T follicular helper cell (primary cell): ENCODE measurements around the gene LCLAT1.

Experiments
- DNase-seq: peaks from one replicate; pipeline ENCODE4 v3.0.0-alpha.2; 2020; ENCODE audit warnings: low read depth
- total RNA-seq, 2 experiments: gene quantifications; one replicate each; lab custom pipeline; 2026; lab: John Stamatoyannopoulos, UW

LCLAT1 gene
- 18.2 to 28.9 reads per million in 2 experiments for total RNA-seq

DNA sequence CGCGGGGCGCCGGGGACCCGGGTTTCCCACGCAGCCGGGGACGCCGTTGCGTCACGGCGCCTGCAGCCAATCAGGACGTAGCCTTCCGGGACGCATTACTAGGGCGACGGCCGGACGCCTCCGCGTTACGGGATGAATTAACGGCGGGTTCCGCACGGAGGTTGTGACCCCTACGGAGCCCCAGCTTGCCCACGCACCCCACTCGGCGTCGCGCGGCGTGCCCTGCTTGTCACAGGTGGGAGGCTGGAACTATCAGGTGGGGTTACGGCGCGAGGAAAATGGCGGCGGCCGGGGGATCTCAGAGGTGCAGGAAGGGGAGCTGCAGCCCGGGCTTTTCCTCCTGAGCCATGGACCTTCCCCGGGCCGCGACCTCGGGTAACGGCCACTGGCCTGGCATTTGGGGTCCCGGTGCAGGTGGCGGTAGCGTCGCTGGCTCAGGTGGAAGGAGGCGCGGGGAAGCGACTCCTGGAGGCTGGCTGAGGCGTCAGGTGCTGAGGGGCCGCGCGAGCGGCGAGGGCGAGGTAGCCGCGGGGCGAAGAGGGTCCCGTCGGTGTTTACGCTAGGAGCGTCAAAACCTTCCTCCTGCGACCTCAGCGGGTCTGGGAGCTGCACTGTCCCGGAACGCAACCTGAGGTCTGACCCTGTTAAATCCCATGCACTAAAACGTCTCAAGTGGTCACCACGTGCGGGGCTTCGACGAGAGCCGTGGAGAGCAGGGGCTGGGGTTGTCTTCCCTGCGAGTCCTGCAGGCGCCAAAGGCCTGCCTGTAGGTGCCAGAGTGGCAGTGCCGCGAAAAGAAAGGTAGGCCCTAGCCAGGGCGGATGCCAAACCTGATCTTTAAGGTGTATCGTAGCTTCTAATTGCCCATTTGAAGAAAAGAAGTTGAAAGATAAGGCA is at the start of gene LCLAT1:
Gene LCLAT1, plus strand, starts transcription at position 98 of the 897 bp plus-strand sequence. CDS start 78,345 bp downstream, outside the sequence.
- peak; percentile 77 for DNase-seq

DNA sequence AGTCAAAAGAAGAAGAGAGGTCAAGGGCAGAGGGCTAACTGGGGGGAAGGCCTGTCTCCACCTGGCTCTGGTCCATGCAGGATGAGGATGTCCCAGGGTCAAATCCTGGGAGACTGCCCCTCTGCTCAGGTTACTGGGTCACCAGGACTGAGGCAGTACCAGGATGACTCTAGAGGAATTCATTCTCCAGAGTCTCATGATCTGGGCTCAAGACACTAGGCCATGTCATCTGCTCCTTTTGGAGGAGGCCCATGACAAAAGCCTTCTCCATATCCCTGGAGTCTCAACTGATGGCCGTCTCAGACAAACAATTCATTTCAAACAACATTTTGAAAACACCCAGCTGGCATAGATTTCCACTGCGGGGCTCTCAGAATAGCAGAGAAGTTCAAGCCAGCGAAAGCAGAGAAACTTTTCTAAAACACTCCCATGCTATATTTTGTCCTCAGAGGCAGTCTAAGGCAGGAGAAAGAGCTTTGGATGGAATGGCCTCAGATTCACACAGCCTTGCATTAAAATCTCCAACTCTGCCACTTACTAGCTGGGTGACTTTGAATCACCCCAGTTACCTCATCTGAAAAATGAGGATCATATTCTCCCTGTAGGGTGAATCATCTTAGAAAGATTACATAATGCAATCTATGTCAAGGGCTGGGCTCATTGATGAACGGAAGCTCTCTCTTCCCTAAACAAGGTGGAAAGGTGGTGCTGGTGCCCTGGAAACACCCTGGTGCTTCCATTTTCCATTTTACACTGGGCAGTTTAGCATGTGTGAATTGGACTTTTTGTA is 48.8 kb upstream of the LCLAT1 start:
- DNase-seq = no peak

DNA sequence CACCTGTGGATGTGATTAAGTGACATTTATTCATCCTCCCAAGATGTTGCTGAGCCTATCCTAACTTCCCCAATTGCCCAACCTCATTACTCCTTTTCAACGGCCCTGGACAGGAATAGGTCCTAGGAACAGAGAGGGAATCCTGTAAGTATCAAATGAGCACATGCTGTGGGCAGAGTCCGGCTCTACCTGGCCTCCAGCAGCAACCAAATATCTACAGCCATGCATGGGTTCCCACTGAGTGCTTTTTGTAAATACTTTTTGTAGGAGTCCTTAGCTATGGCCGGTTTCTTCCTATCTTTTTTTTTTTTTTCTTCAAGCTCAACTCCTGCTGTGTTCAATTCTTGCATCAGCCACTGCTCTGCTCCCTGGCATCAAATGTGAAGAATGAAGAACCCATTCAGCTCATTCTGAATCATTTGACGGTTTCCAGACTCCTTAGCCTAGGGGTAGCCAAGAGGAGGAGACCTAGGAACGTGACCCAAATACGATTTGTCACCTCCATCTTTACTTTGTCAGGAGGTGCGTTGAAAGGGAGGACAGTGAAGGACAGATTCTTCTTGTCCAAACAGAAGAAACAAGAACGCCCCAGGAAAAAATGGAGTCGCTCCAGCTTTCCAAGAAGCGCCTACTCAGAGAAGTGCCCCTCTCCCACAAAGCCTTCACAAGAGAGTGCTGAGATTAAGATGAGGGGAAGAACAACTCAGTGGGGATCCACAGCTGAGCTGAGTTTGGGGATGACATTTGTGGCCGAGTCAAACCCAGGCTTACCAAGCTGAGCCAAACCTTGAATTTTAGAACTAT is 46.7 kb upstream of the LCLAT1 start:
- DNase-seq = no peak

DNA sequence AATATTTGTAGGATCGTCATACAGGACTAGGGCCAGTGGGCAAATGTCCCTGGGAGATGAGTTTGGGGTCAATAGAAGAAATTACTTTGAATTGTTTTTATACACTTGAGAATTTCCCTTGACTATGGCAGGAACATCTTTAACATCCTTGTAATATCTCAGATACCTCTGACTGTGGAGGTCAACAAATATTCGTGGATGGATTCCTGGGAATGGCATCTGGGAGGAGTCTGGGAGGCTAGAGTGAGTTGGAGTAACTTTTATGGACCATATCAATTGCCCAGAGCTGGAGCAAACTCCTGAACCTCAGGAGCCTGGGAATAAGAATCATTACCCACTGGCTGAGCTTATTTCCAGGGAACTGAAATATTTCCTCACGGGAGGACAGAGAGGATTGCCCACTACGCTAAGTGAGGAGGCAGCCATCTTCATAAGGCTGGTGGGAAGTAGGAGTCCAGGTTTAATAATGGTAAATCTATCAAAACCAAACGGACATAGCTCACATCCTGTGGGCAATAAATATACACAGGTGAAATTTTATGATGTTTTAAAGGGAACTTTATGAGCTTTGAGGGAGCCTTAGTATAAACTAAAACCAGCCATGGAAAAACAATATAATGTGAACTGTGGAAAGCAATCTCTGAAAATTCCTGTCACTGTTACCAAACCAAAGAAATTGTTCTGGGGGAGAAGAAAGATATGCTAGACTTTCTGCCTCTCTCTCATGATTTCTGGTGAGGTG is 44.4 kb upstream of the LCLAT1 start:
- no peak for DNase-seq

DNA sequence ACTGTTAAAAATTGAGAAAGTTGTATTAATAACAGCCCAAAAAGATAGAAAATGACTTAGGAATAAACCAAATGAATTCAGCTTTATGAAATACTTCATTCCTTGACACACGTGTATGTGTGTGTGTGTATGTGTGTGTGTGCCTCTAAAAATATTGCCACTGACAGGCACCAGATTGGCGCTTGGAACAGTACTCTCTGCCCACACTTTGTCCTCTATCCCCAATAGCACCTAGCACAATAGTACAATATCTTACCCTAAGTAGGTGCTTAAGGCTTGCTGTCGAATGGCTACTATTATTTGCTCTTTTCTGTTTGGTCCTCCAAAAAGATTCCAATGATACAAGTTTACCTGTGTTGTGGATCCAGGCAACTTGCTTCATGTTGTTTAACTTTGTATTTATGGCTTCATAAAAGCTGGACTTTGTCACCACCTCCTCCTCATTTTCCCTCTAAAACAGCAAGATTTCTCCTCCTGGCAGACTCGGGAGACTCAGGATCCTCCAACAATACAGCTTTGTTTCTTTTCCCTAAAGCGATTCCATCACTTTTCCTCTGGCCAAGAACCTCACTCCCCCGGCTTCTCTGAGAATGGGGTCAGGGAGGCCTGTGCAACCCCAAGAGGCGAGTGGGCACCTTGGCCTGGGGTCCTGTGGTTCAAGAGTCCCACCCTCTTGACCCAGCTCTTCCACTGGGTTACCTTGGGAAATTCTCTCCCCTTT is 43.3 kb upstream of the LCLAT1 start:
- DNase-seq = no peak

DNA sequence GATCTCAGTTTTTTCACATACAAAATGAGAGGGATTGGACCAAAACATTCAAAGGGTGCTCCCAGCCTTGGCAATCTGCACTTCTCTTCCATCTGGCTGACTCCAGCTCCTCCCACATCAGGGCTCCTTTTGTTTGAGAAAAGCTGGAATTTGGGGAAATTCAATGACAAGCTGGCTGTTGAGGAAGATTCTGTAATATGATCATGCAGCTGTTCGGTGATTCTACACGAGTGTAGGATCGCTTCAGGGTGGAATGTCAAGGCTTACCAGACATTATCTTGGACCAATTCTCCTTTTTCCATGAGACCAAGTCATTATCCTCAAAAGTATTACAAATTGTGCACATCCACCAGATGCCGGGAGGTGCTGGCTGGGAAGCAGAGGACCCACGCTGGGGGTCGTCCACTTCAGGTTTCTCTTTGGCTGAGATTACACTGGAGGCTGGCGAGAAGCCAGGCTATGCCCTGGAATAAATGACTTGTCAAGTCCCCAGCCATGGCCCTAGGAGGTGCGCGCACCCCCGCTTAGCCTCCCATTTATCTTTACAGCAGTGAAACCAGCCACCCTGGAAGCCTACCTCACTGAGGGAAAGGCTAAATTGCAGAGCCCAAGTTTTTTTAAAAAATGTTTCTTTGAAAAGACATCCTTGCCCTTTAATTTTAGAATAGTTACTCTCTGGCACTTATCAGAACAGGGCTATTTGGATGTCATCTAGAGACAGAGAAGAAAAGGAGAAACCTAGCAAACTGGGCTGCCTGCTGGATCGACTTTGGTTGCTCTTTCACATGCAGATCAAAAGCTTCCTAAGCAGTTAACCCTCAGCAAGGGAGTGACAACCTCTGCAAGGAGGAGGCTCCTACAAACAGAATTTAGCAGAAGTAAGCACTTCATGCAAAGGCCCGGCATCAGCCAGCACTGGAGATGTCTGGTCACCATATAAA is 42.5 kb upstream of the LCLAT1 start:
- no peak for DNase-seq

DNA sequence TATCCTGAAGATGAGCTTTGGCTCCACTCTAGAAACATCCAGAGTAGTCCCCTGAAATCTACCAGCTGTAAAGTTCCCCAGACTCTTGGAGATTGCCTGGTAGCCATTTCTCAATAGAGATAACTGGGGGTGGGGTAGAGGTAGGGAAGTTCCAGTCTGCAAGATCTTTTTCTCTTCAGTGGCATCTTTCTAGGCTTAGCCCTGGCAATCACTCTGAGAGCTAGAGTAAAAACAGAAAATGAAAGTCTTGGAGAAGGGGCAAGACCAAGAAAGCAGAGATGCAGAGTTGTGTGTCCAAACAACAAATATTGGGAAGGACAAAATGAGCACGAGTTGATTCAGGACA is 41.8 kb upstream of the LCLAT1 start:
- DNase-seq = no peak

DNA sequence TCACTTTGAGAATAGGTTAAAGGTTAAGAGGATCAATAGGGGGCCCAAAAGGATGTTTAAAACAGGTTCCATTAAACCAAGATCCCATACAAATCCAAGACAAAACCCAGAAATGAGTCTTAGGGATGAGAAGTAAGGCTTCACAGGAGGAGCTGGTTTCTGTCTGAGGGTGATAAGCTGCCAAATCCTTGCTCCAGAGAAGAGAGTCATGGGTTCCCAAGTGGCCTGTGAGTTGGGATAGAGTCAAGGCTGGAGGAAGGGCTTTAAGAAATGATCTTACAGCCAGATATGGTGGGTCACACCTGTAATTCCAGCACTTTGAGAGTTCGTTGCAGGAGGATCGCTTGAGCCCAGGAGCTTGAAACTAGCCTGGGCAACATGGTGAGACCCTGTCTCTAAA is 40.2 kb upstream of the LCLAT1 start:
- no peak for DNase-seq

DNA sequence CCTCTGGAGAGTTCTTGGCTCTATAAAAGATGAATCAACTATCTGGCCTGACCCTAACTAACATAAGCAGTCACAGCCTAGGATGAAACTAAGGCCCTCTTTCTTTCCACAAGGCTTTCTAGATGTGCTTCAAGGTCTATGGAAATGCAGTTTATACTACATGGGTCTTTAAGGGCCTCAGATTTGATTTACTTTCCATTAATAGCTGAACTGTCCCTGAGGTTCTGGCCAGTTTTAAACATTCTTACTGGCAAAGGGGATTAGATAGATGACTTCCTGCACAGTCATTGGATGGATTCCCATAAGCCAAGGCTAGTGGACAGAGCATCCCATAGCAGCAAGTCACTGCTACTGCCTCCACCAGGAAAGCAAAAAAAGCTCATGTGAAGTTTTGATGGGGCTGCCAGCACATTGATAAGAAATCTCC is 38.1 kb upstream of the LCLAT1 start:
- no peak for DNase-seq

DNA sequence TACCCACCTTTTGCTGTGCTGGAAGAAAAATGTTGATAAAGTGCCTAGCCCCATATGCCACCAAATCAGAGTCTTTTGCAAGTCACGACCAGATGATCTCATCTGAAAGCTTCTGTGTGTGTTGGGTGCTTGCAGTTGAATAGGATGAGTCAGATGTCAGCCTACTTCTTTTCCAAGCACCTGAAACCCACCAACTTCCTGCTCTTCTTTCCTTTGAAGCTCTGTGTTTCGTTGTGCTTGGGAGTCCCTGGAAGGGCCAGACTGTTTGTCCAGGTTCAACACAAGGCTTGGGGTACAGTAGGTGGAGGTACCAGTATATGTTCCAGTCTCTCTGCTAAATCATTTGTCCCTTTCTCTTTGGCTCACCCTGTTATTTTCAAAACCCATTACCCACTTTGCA is 36.8 kb upstream of the LCLAT1 start:
- DNase-seq = no peak

DNA sequence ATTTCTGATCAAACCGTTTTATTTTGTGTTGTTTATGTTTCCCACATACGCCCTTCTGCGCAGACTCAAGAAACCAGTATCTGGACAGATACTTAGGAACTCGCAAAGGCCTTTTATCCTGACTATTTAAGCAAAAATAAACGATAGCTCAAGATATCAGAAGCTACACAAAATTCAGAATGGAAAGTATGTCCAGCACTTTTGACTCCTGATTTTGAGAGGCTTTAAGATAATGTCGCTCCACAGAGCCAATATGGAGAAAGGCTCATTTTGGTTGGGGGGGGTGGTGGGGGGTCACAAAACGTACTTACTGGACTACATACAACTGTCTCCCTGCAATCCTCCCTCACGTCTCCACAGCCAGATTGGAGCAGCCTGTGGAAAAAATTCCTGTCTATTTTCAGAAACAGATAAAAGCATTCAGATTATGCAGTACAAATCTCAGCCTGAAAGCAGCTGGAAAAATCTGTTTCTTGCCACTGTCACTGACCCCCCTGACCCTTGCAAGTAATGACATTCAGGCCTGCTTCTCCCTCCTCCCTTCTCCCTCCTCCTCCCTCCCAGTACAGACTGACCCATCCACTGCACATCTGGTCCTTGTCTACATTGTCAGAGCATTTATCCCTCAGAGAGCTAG is 34.9 kb upstream of the LCLAT1 start:
- DNase-seq = no peak

DNA sequence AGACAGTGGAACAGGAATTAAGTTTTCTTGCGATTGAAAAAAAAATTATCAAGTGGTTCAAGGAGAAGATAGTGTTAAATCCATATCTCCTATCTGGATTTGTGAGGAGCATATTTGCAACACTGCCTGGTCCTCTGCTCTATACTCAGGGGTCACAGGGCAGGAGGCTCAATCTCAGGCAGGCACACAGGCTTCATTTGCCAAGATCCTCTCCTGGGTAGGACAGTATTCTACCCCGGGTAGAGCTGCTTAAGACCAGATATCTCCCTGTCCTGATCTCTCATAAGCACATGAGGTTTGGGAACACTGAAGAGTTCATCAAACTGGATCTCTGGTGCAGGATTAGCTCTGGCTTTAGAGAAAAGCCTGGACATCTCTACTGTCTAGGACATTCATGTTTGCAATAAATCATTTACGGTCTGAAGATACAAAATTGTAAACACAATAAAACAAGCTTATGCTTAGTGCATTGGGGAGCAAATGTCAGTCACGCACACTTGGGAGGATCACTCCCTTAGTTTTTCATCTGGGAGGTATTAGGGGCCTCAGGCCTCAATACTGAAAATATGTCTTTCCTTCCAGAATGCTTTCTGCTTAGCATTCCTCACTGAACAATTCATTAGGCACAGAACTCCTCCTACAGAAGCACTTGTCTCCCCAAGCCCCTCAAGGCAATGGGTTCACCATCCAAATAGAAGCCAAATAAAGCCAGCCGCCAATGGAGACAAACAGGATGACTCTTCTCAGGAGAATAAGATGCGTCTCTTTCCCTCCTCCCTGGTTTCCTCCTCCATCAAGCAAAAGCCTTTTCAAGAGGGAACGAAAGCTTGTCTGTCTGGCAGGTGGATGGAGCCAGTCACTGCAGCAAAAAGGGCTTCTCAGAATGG is 34.1 kb upstream of the LCLAT1 start:
- no peak for DNase-seq

DNA sequence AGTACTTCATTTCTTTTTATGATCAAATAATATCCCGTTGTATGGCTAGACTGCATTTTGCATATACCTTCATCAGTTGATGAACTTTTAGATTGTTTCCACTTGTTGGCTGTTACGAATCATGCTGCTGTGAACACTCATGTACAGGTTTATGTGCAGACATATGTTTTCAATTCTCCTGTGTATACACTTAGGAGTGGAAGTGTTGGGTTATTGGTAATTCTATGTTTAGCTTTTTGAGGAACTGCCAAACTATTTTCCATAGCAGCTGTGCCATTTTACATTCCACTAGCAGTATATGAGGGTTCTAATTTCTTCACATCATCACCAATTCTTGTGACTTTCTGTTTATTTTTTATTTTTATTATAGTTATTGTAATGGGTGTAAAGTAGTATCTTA is 32.1 kb upstream of the LCLAT1 start:
- DNase-seq = no peak

DNA sequence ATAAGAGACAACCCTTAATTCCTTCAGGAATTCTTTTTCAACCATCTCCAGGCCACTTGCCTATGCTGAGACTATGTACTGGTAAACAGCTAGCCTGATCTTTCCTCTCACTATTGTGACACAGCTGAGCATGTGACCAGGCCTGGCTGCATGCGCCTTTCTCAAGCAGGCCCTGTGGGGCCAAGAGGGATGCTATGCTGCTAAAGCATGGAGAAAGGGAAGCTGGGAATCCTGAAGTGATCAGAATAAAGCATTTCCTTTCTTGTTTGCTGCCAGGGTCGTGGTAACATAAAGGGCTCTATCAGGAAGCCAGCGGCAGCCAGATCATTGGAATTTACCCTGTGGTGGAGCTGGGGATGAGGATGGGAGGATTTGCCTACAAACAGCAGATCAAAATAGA is 29.8 kb upstream of the LCLAT1 start:
- no peak for DNase-seq

DNA sequence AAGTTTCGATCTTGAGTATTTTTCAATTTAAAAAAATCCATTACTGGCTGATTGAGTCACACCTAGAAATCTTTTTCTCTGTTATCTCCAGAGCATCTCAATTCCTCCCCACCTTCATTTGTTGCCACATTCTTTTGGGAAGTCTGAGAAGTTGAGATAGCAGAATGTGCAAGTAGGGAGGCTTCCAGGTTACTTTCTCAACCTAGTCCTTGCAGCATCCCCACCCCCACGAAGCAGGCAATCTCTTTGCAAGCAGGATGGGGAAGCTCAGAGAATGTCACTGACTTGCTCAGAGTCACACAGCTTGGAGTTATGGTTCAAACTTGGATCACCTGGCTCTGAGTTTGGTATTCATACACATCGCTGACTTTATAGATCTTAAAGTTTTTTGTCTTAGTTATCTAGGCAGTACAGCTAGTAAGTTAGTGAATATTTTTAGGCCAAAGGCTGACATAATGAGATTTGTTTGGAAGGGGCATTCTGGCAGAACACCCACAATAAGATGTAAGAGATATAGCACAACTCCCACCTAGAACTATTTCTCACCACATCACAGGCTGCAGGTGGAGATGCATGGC is 25.9 kb upstream of the LCLAT1 start:
- DNase-seq = no peak

DNA sequence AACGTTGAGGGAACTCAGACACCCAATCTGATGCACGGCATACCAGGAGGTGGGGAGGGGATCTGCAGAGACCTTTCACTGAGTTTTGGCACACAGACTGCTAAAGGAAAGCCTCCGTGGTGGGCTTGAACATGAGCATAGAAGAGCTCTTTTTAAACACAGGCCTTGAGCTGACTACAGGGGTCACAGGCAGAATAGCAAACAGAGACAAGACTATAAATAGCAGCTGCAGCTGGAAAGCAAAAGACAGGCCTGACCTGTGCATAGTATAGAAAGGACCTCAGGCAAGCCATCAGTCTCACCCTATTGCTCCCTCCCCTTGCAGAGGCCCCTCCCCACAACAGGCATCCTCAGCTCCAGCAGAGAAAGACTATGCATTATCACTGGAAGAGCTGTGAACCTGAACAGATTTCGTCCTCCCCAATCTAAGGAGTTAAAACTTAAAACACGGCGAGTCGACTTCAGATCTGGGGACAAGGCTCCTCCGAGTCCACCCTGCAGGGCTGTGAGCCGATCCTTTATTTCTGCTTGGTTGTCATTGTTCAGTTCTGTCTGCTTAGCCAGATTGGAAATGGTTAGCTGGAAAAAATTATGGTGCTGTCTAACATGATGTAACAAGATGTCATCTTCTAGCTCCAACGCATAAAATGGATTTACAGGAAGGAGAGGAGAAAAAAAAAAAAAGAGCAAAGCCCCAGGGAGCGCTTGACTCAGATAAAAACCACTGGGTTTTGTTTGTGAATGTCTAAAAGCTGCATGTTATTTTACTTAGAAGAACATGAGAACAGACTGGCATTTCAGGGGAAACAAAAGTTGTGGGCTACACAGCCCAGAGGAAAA is 25.2 kb upstream of the LCLAT1 start:
- peak; percentile 6 for DNase-seq
